ENCODE measurements around the gene SMYD3. TPM values are rescaled to one million over a fixed set of nuclear protein-coding genes. Genes with fewer than 3 reads are reported as not detected.
A peak's percentile ranks its signal among the peaks of the same experiment; 100 is the strongest.

SMYD3 gene
- total RNA-seq, 1 experiment from 2014 or later: 25.5 TPM

GRCh38 chr1:246063013-246063616 lies 444.0 kb downstream of the SMYD3 start:
- no peak overlapping the region for H2BK20ac ChIP-seq (ENCODE audit: low read depth, low read length, poor library complexity, severe bottlenecking)

More at GRCh38 chr1:246063013-246063616, 444.0 kb downstream of the SMYD3 start:
- Histone ChIP-seq H3K27me3 (ENCODE audit: insufficient read depth, low read length) (no peaks in the 10 kb centered on the region), H3K4me1 (ENCODE audit: insufficient read depth, low read length) (peaks cover 3% of the 10 kb centered on the region), H4K20me1 (ENCODE audit: control insufficient read depth, insufficient read depth, insufficient read length) (no peaks in the 10 kb centered on the region), H4K5ac (ENCODE audit: insufficient read length, low read depth, low read length) (no peak overlapping the region), H2BK15ac (ENCODE audit: low read depth, low read length) (no peak overlapping the region), H3K9ac (ENCODE audit: extremely low read depth, insufficient read length, low read length) (no peak overlapping the region), H2BK5ac (ENCODE audit: insufficient read length, low read length) (no peak overlapping the region), H3K18ac (ENCODE audit: insufficient read length, low read depth, low read length) (no peak overlapping the region), H3K23me2 (ENCODE audit: insufficient read length, low read depth, low read length, poor library complexity, severe bottlenecking) (no peaks in the 10 kb centered on the region), H2AFZ (ENCODE audit: low read length) (no peak overlapping the region), H3K23ac (ENCODE audit: insufficient read length, low read depth, low read length) (no peak overlapping the region), H3K4me2 (ENCODE audit: insufficient read depth, insufficient read length, low read length) (no peak overlapping the region), H3K56ac (ENCODE audit: insufficient read length, low read depth, low read length) (no peak overlapping the region), H3K14ac (ENCODE audit: insufficient read depth, low read length) (no peak overlapping the region; the same call in 1 of the 2 replicates), H3T11ph (ENCODE audit: low read length) (no peak overlapping the region), H3K79me2 (ENCODE audit: insufficient read depth, low read length) (no peaks in the 10 kb centered on the region), H2AK5ac (ENCODE audit: insufficient read length, low read length) (no peak overlapping the region), H4K91ac (ENCODE audit: insufficient read length, low read depth, low read length) (no peak overlapping the region), H2BK120ac (ENCODE audit: low read depth, low read length, poor library complexity, severe bottlenecking) (no peak overlapping the region), H3K79me1 (ENCODE audit: insufficient read depth, low read depth, low read length, poor library complexity, severe bottlenecking) (no peaks in the 10 kb centered on the region), H2BK12ac (ENCODE audit: insufficient read length, low read depth, low read length) (no peak overlapping the region), H3K27ac (ENCODE audit: insufficient read length, low read depth, low read length) (no peak overlapping the region), H3K4ac (ENCODE audit: low read depth, low read length) (no peak overlapping the region), H4K8ac (replicated peaks; ENCODE audit: insufficient read length, low read depth, low read length) (no peak overlapping the region), H3K9me3 (ENCODE audit: control insufficient read depth, low read depth, low read length) (no peaks in the 10 kb centered on the region)
- H3K4me3 Mint-ChIP-seq: no peak overlapping the region
- peak overlapping the region in 1 of 3 experiments; percentile 84; a peak in 1 of 7 replicates for H3K27ac Mint-ChIP-seq
- TF ChIP-seq, protein P1, sequence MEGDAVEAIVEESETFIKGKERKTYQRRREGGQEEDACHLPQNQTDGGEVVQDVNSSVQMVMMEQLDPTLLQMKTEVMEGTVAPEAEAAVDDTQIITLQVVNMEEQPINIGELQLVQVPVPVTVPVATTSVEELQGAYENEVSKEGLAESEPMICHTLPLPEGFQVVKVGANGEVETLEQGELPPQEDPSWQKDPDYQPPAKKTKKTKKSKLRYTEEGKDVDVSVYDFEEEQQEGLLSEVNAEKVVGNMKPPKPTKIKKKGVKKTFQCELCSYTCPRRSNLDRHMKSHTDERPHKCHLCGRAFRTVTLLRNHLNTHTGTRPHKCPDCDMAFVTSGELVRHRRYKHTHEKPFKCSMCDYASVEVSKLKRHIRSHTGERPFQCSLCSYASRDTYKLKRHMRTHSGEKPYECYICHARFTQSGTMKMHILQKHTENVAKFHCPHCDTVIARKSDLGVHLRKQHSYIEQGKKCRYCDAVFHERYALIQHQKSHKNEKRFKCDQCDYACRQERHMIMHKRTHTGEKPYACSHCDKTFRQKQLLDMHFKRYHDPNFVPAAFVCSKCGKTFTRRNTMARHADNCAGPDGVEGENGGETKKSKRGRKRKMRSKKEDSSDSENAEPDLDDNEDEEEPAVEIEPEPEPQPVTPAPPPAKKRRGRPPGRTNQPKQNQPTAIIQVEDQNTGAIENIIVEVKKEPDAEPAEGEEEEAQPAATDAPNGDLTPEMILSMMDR (conservative IDR thresholded peaks at IDR 0.05): no peak
- peaks cover 44 to 49% of the 10 kb centered on the region in 2 experiments for H3K4me1 Mint-ChIP-seq
- H3K9me3 Mint-ChIP-seq: no peaks in the 10 kb centered on the region
- no peaks in the 10 kb centered on the region for H3K36me3 Mint-ChIP-seq (ENCODE audit: insufficient read depth in 1 of 3, low read depth in 3 of 3)
- DNase-seq: no peak
- peaks cover 6% of the 10 kb centered on the region; the same call in 1 of the 2 replicates for H3K27me3 Mint-ChIP-seq (ENCODE audit: low read depth)
- WGBS (ENCODE audit: extremely low coverage, insufficient read length, low lambda C conversion rate): no CpG with 5 or more reads among the region's 5 CpGs

Measured in H9 (cell line).